GM12878 (cell line): ENCODE data around the gene IGHMBP2. TPM values are rescaled to one million over a fixed set of nuclear protein-coding genes. Genes with fewer than 3 reads are reported as not detected.

Source experiments
- ATAC-seq: fragments of 200-7000 bp; cut with Tn5 transposase; 3 replicates; pipeline ENCODE4 v1.9.1; 2020; ENCODE audit warnings: mild to moderate bottlenecking, moderate library complexity
- BruUV-seq: library from RNA; stranded (reverse); fragments of 400-500 nt; replicated peaks from 2 replicates; lab custom pipeline; 2021; lab: Mats Ljungman, UMichigan
- CTCF ChIA-PET: fragments of 300-600 bp; sonication (Branson Sonifier 250); formaldehyde crosslinking; extraction: SDS; loops from one replicate; lab custom pipeline; 2021; ENCODE audit warnings: inconsistent platforms; lab: Yijun Ruan, JAX
- POLR2A ChIA-PET: fragments of 350-600 bp; formaldehyde crosslinking; extraction: SDS; loops from one replicate; lab custom pipeline; 2021; ENCODE audit warnings: inconsistent platforms; lab: Charles Lee
- RAD21 ChIA-PET: fragments of 300-600 bp; sonication (Branson Sonifier 250); formaldehyde crosslinking; loops from one replicate; lab custom pipeline; 2023; ENCODE audit warnings: antibody characterized with exemption; ENCODE audit not compliant: unreplicated experiment; lab: Charles Lee
- SMC1A ChIA-PET: fragments of 300-600 bp; sonication (Branson Sonifier 250); formaldehyde crosslinking; loops from one replicate; lab custom pipeline; 2023; ENCODE audit not compliant: unreplicated experiment, uncharacterized antibody; lab: Charles Lee
- DNase-seq: peaks from one replicate; pipeline ENCODE4 v3.0.0-alpha.2; 2011; ENCODE audit warnings: low read depth, low spot score
- FAIRE-seq: peaks from 3 replicates; lab custom pipeline; 2011; peaks lifted over from hg19 to GRCh38; lab: Jason Lieb, UNC
- H2AFZ ChIP-seq: 2 replicates; pipeline ENCODE4 v1.6.0; 2011; ENCODE audit warnings: low read depth, low read length, control low read depth; ENCODE audit not compliant: control insufficient read depth
- H3K27ac ChIP-seq: 2 replicates; pipeline ENCODE4 v1.5.1; 2011; ENCODE audit warnings: control low read depth; ENCODE audit not compliant: control insufficient read depth, insufficient read depth
- H3K27me3 ChIP-seq, 2 experiments: replicated peaks in 1 of 2; 2 replicates each; pipeline versions ENCODE4 v1.6.0 to v1.6.1; 2011; ENCODE audit warnings: low read length in 1 of 2; ENCODE audit not compliant: control insufficient read depth in 2 of 2, insufficient read depth in 2 of 2
- H3K36me3 ChIP-seq, 2 experiments: 2 replicates each; pipeline ENCODE4 v1.5.1; 2011; ENCODE audit warnings: low read length in 1 of 2; ENCODE audit not compliant: control insufficient read depth in 2 of 2, insufficient read depth in 2 of 2
- H3K4me1 ChIP-seq: 2 replicates; pipeline ENCODE4 v1.6.1; 2011; ENCODE audit warnings: mild to moderate bottlenecking, low read length, moderate library complexity, mixed read lengths; ENCODE audit not compliant: control insufficient read depth, insufficient read depth
- H3K4me2 ChIP-seq: 2 replicates; pipeline ENCODE4 v1.6.0; 2011; ENCODE audit warnings: control low read depth; ENCODE audit not compliant: control insufficient read depth, insufficient read depth
- H3K4me3 ChIP-seq: fragments of 200-600 bp; sonication (generic); 2 replicates; pipeline ENCODE4 v1.5.1; 2016
- H3K79me2 ChIP-seq: 2 replicates; pipeline ENCODE4 v1.6.0; 2011; ENCODE audit warnings: low read length; ENCODE audit not compliant: control insufficient read depth, insufficient read depth
- H3K9ac ChIP-seq: 2 replicates; pipeline ENCODE4 v1.8.0; 2011; ENCODE audit warnings: low read length, control low read depth, mixed read lengths; ENCODE audit not compliant: control insufficient read depth, insufficient read depth
- H3K9me3 ChIP-seq: replicated peaks from 3 replicates; pipeline ENCODE4 v1.5.1; 2011; ENCODE audit warnings: mild to moderate bottlenecking, low read length; ENCODE audit not compliant: control insufficient read depth, insufficient read depth
- H4K20me1 ChIP-seq: 2 replicates; pipeline ENCODE4 v1.6.0; 2011; ENCODE audit not compliant: control insufficient read depth, insufficient read depth
- ASH2L ChIP-seq: fragments of 300-600, 200-600 bp; sonication (generic); IDR thresholded peaks from 2 replicates; pipeline ENCODE4 v1.6.1; 2017; ENCODE audit warnings: low read depth, mild to moderate bottlenecking, borderline replicate concordance
- BCL11A ChIP-seq: IDR thresholded peaks from 2 replicates; pipeline ENCODE4 v1.6.1; 2011; ENCODE audit warnings: low read depth, low read length
- CHD2 ChIP-seq: IDR thresholded peaks from 2 replicates; pipeline ENCODE4 v1.6.1; 2011; ENCODE audit warnings: low read depth, low read length, improper control_type of control experiment, borderline replicate concordance
- FOXM1 ChIP-seq: IDR thresholded peaks from 2 replicates; pipeline ENCODE4 v1.6.1; 2012; ENCODE audit warnings: low read depth, mild to moderate bottlenecking, inconsistent platforms, low read length, moderate library complexity
- IRF4 ChIP-seq: IDR thresholded peaks from 2 replicates; pipeline ENCODE4 v1.6.1; 2011; ENCODE audit warnings: low read depth, low read length
- MEF2B ChIP-seq: fragments of 450-650 bp; IDR thresholded peaks from 2 replicates; pipeline ENCODE4 v1.6.1; 2018; ENCODE audit warnings: mild to moderate bottlenecking, moderate library complexity; ENCODE audit not compliant: partially characterized antibody, poor library complexity, severe bottlenecking
- NFIC ChIP-seq: IDR thresholded peaks from 2 replicates; pipeline ENCODE4 v1.6.1; 2012; ENCODE audit warnings: low read depth, mild to moderate bottlenecking, inconsistent platforms, low read length, moderate library complexity
- SMAD1 ChIP-seq: fragments of 450-650 bp; IDR thresholded peaks from 2 replicates; pipeline ENCODE4 v1.6.1; 2018; ENCODE audit warnings: mild to moderate bottlenecking, low read depth; ENCODE audit not compliant: partially characterized antibody
- STAT1 ChIP-seq: fragments of 450-650 bp; conservative IDR thresholded peaks from 2 replicates; pipeline ENCODE4 v1.6.1; 2014; ENCODE audit warnings: antibody characterized with exemption, mild to moderate bottlenecking
- WGBS: methylation state at CpG from one replicate; pipeline ENCODE4 v1.1.6; 2016; ENCODE audit warnings: low lambda C conversion rate; ENCODE audit not compliant: insufficient replicate concordance, insufficient coverage; ENCODE audit errors: missing lambda C conversion rate; 5-methylcytosine and 5-hydroxymethylcytosine counted together
- in situ Hi-C: fragments of 300-500 bp; cut with MboI; formaldehyde crosslinking; loops from 9 replicates; pipeline ENCODE4 v1.14.3; 2018; ENCODE audit warnings: mixed read lengths
- intact Hi-C: fragments of 100-400 bp; cut with micrococcal nuclease; formaldehyde crosslinking; loops from one replicate; pipeline ENCODE4 v1.14.2; 2022; ENCODE audit not compliant: unreplicated experiment
- polyA plus RNA-seq, 11 experiments: library from polyadenylated mRNA; depleted of rRNA in 4 of 11; unstranded in 6 of 11; stranded (reverse) in 5 of 11; fragments of >200 nt; fragmentation: Nextera tagmentation in 4 of 11; fragmentation: Illumina TruSeq in 1 of 11; extraction: Ambion mirVana in 4 of 11; extraction: Trizol in 1 of 11; gene quantifications; 1 replicate in 1 of 11; 2 replicates in 10 of 11; pipeline versions ENCODE4 v1.2.1 to v1.2.3, GENCODE V29; 2011 to 2016; ENCODE audit warnings: inconsistent platforms in 2 of 11, missing spikeins in 2 of 11, low read depth in 1 of 11
- total RNA-seq, 4 experiments: library from RNA; depleted of rRNA in 3 of 4; stranded (reverse); fragments of >200 nt in 3 of 4; fragmentation: Illumina TruSeq in 1 of 4; extraction: Trizol in 1 of 4; gene quantifications; 2 replicates each; pipeline versions ENCODE4 v1.2.1 to v1.2.3, GENCODE V29; 2013 to 2021
- TF ChIP-seq, protein P1 (sequence below): IDR thresholded peaks from 2 replicates; pipeline ENCODE4 v1.6.1; 2011; ENCODE audit warnings: mild to moderate bottlenecking, low read depth, low read length, moderate library complexity; ENCODE audit not compliant: insufficient replicate concordance
- TF ChIP-seq, protein P2 (sequence below): IDR thresholded peaks from 2 replicates; pipeline ENCODE4 v1.6.1; 2012; ENCODE audit warnings: low read depth, low read length, improper control_type of control experiment
- TF ChIP-seq, protein P3 (sequence below): IDR thresholded peaks from 2 replicates; pipeline ENCODE4 v1.6.1; 2011; ENCODE audit warnings: borderline replicate concordance, low read depth, mild to moderate bottlenecking, moderate library complexity, low read length; ENCODE audit not compliant: insufficient read depth, poor library complexity, severe bottlenecking

IGHMBP2 gene
- total and polyA plus RNA-seq, 10 of the 15 experiments (the other 5 are each of a cell fraction or from before 2014, with no cell fraction given) = 1.4 to 20.1 (median 11.2) TPM

GRCh38 chr11:68934666-68935065 is 31.0 kb downstream of the IGHMBP2 start:
- 96% methylated on average over 13 of the region's 13 CpGs for WGBS
- TF ChIP-seq, protein P1, sequence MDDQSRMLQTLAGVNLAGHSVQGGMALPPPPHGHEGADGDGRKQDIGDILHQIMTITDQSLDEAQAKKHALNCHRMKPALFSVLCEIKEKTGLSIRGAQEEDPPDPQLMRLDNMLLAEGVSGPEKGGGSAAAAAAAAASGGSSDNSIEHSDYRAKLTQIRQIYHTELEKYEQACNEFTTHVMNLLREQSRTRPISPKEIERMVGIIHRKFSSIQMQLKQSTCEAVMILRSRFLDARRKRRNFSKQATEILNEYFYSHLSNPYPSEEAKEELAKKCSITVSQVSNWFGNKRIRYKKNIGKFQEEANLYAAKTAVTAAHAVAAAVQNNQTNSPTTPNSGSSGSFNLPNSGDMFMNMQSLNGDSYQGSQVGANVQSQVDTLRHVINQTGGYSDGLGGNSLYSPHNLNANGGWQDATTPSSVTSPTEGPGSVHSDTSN = no peak
- TF ChIP-seq NFIC (no peak), ASH2L (no peak), BCL11A (no peak), MEF2B (no peak)
- TF ChIP-seq, all 136 proteins: peak for 0
- ATAC-seq (no peak), FAIRE-seq (no peak), DNase-seq (no peak)
- no peaks in the 10 kb centered on the region for H3K4me1 ChIP-seq
- H3K9me3 ChIP-seq = no peaks in the 10 kb centered on the region
- no peaks in the 10 kb centered on the region for H3K27me3 ChIP-seq
- no peaks in the 10 kb centered on the region for H4K20me1 ChIP-seq
- H3K4me3 ChIP-seq = no peak overlapping the region
- in situ Hi-C loops (no loop called here), intact Hi-C loops (no loop called here)
- peaks cover 2 to 31% of the 10 kb centered on the region in 2 experiments; a peak in 3 of 4 replicates for H3K36me3 ChIP-seq
- no peaks in the 10 kb centered on the region for H3K79me2 ChIP-seq
- CTCF ChIA-PET = no interaction called here
- SMC1A ChIA-PET = no interaction called here
- POLR2A ChIA-PET = no interaction called here
- BruUV-seq = no TSS peak
- RAD21 ChIA-PET = no interaction called here
- no peak overlapping the region for H2AFZ ChIP-seq
- H3K4me2 ChIP-seq = no peak overlapping the region
- H3K27ac ChIP-seq = no peak overlapping the region
- no peak overlapping the region for H3K9ac ChIP-seq

GRCh38 chr11:68935066-68935465 is 31.4 kb downstream of the IGHMBP2 start:
- DNase-seq = no peak
- ChIA-PET CTCF (no interaction called here), RAD21 (no interaction called here), SMC1A (no interaction called here), POLR2A (no interaction called here)
- no peaks in the 10 kb centered on the region for H3K79me2 ChIP-seq
- H3K4me3 ChIP-seq = no peak overlapping the region
- no TSS peak for BruUV-seq
- H2AFZ ChIP-seq = no peak overlapping the region
- FAIRE-seq = no peak
- no peak overlapping the region for H3K27ac ChIP-seq
- no peaks in the 10 kb centered on the region for H3K9me3 ChIP-seq
- WGBS = 95% methylated on average over 15 of the region's 15 CpGs
- intact Hi-C loops = no loop called here
- H3K27me3 ChIP-seq = no peaks in the 10 kb centered on the region
- H3K4me1 ChIP-seq = no peaks in the 10 kb centered on the region
- no peak for ATAC-seq
- no peak overlapping the region for H3K4me2 ChIP-seq
- peaks cover 2 to 30% of the 10 kb centered on the region in 2 experiments; a peak in 3 of 4 replicates for H3K36me3 ChIP-seq
- H4K20me1 ChIP-seq = no peaks in the 10 kb centered on the region
- in situ Hi-C loops = no loop called here
- H3K9ac ChIP-seq = no peak overlapping the region
- TF ChIP-seq SMAD1 (no peak), CHD2 (no peak), IRF4 (no peak), BCL11A (no peak), FOXM1 (no peak), STAT1 (no peak)
- TF ChIP-seq, protein P2, sequence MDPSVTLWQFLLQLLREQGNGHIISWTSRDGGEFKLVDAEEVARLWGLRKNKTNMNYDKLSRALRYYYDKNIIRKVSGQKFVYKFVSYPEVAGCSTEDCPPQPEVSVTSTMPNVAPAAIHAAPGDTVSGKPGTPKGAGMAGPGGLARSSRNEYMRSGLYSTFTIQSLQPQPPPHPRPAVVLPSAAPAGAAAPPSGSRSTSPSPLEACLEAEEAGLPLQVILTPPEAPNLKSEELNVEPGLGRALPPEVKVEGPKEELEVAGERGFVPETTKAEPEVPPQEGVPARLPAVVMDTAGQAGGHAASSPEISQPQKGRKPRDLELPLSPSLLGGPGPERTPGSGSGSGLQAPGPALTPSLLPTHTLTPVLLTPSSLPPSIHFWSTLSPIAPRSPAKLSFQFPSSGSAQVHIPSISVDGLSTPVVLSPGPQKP = no peak
- TF ChIP-seq, protein P3, sequence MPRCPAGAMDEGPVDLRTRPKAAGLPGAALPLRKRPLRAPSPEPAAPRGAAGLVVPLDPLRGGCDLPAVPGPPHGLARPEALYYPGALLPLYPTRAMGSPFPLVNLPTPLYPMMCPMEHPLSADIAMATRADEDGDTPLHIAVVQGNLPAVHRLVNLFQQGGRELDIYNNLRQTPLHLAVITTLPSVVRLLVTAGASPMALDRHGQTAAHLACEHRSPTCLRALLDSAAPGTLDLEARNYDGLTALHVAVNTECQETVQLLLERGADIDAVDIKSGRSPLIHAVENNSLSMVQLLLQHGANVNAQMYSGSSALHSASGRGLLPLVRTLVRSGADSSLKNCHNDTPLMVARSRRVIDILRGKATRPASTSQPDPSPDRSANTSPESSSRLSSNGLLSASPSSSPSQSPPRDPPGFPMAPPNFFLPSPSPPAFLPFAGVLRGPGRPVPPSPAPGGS = no peak
